Endothelial cell of umbilical vein (primary cell): Measurements from ENCODE around the gene GADL1. TPM values are rescaled to one million over a fixed set of nuclear protein-coding genes. Genes with fewer than 3 reads are reported as not detected.
A peak's percentile ranks its signal among the peaks of the same experiment; 100 is the strongest.

Source experiments
- BruUV-seq: library from RNA; stranded (reverse); fragments of 400-500 nt; replicated peaks from 2 replicates; lab custom pipeline; 2021; lab: Mats Ljungman, UMichigan
- CTCF ChIA-PET: fragments of 300-600, 350-600 bp; sonication (Branson Sonifier 250); formaldehyde crosslinking; loops from one replicate; lab custom pipeline; 2021; ENCODE audit warnings: antibody characterized with exemption, inconsistent platforms; lab: Charles Lee
- POLR2A ChIA-PET: fragments of 300-600, 350-600 bp; sonication (Branson Sonifier 250); formaldehyde crosslinking; loops from one replicate; lab custom pipeline; 2021; ENCODE audit warnings: antibody characterized with exemption, inconsistent platforms; lab: Charles Lee
- DNase-seq: peaks from one replicate; pipeline ENCODE4 v3.0.0-alpha.2; 2011; ENCODE audit warnings: low read depth, low spot score
- FAIRE-seq: peaks from 2 replicates; lab custom pipeline; 2011; peaks lifted over from hg19 to GRCh38; lab: Jason Lieb, UNC
- H2AFZ ChIP-seq: 2 replicates; pipeline ENCODE4 v1.6.0; 2012; ENCODE audit warnings: low read depth, low read length, control low read depth, inconsistent platforms
- H3K27ac ChIP-seq: 2 replicates; pipeline ENCODE4 v1.5.1; 2011; ENCODE audit warnings: low read depth, mild to moderate bottlenecking, control low read depth, low read length, moderate library complexity; ENCODE audit not compliant: insufficient read depth
- H3K27me3 ChIP-seq, 2 experiments: 2 replicates each; pipeline versions ENCODE4 v1.6.0 to v1.6.1; 2011; ENCODE audit warnings: low read length in 2 of 2, mixed read lengths in 1 of 2; ENCODE audit not compliant: control insufficient read depth in 2 of 2, insufficient read depth in 2 of 2
- H3K36me3 ChIP-seq, 2 experiments: 2 replicates in 1 of 2; 3 replicates in 1 of 2; pipeline ENCODE4 v1.5.1; 2011; ENCODE audit warnings: low read length in 2 of 2, mild to moderate bottlenecking in 1 of 2, moderate library complexity in 1 of 2; ENCODE audit not compliant: control insufficient read depth in 2 of 2, insufficient read depth in 2 of 2; ENCODE audit errors: extremely low read depth in 1 of 2
- H3K4me1 ChIP-seq: 3 replicates; pipeline ENCODE4 v1.5.1; 2011; ENCODE audit warnings: mild to moderate bottlenecking, low read length; ENCODE audit not compliant: control insufficient read depth, insufficient read depth; ENCODE audit errors: extremely low read depth
- H3K4me2 ChIP-seq: 2 replicates; pipeline ENCODE4 v1.6.1; 2011; ENCODE audit warnings: low read length, control low read depth, mixed read lengths; ENCODE audit not compliant: insufficient read depth
- H3K4me3 ChIP-seq, 3 experiments: fragments of 200-600 bp in 1 of 3; sonication (generic), shearing (Covaris generic) in 1 of 3; replicated peaks in 1 of 3; 2 replicates each; pipeline ENCODE4 v1.5.1; 2011 to 2016; ENCODE audit warnings: control low read depth in 3 of 3, low read length in 3 of 3, mild to moderate bottlenecking in 2 of 3, inconsistent platforms in 1 of 3, low read depth in 1 of 3, moderate library complexity in 1 of 3; ENCODE audit not compliant: insufficient read depth in 1 of 3
- H3K79me2 ChIP-seq: 2 replicates; pipeline ENCODE4 v1.6.0; 2012; ENCODE audit warnings: low read length, inconsistent platforms; ENCODE audit not compliant: control insufficient read depth, insufficient read depth
- H3K9ac ChIP-seq: replicated peaks from 2 replicates; pipeline ENCODE3; 2011; ENCODE audit warnings: low read length, control low read depth; ENCODE audit not compliant: insufficient read depth; ENCODE audit errors: extremely low read depth
- H3K9me1 ChIP-seq: replicated peaks from 3 replicates; pipeline ENCODE4 v1.6.0; 2011; ENCODE audit warnings: mild to moderate bottlenecking, low read length; ENCODE audit not compliant: control insufficient read depth, insufficient read depth; ENCODE audit errors: extremely low read depth
- H3K9me3 ChIP-seq: replicated peaks from 2 replicates; pipeline ENCODE4 v1.5.1; 2012; ENCODE audit warnings: low read length, inconsistent platforms; ENCODE audit not compliant: control insufficient read depth, insufficient read depth
- H4K20me1 ChIP-seq: replicated peaks from 2 replicates; pipeline ENCODE3; 2011; ENCODE audit warnings: mild to moderate bottlenecking, low read length; ENCODE audit not compliant: control insufficient read depth, insufficient read depth; ENCODE audit errors: extremely low read depth
- EZH2 ChIP-seq: IDR thresholded peaks from 2 replicates; pipeline ENCODE4 v1.6.1; 2012; ENCODE audit warnings: borderline replicate concordance, low read depth, mild to moderate bottlenecking, moderate library complexity, low read length, inconsistent platforms; ENCODE audit not compliant: severe bottlenecking
- FOS ChIP-seq: IDR thresholded peaks from 2 replicates; pipeline ENCODE4 v1.6.1; 2011; ENCODE audit warnings: mild to moderate bottlenecking, low read length, moderate library complexity, borderline replicate concordance; ENCODE audit not compliant: insufficient read depth
- GATA2 ChIP-seq: IDR thresholded peaks from 2 replicates; pipeline ENCODE4 v1.7.0; 2011; ENCODE audit warnings: low read depth, mild to moderate bottlenecking, moderate library complexity, mixed read lengths, low read length; ENCODE audit not compliant: insufficient read length, insufficient read depth
- MAX ChIP-seq: IDR thresholded peaks from 2 replicates; pipeline ENCODE4 v1.6.1; 2011; ENCODE audit not compliant: insufficient read depth, insufficient read length
- MYC ChIP-seq: IDR thresholded peaks from one replicate; pipeline ENCODE4 v1.6.1; 2011; ENCODE audit warnings: mild to moderate bottlenecking, low read depth, low read length
- POLR2AphosphoS5 ChIP-seq: IDR thresholded peaks from 2 replicates; pipeline ENCODE4 v1.6.1; 2012; ENCODE audit warnings: low read depth, mild to moderate bottlenecking, control low read depth, low read length, moderate library complexity; ENCODE audit not compliant: insufficient read depth
- dilution Hi-C: fragments of 300-500 bp; cut with MboI; formaldehyde crosslinking; loops from one replicate; pipeline ENCODE4 v1.15.0; 2019; ENCODE audit warnings: low sequenced_read_pairs; ENCODE audit not compliant: extremely low pct_ligation_motif_present
- intact Hi-C: fragments of 100-400 bp; cut with micrococcal nuclease; formaldehyde crosslinking; loops from one replicate; pipeline ENCODE4 v1.10.0; 2022
- polyA plus RNA-seq, 4 experiments: library from polyadenylated mRNA; depleted of rRNA in 3 of 4; stranded (reverse) in 3 of 4; unstranded in 1 of 4; fragments of >200 nt; gene quantifications; 2 replicates each; pipeline versions ENCODE4 v1.2.1 to v1.2.3, GENCODE V29; 2011 to 2012; ENCODE audit warnings: missing spikeins in 1 of 4
- total RNA-seq: library from RNA; stranded (reverse); gene quantifications from 2 replicates; pipeline ENCODE4 v1.2.3, GENCODE V29; 2021
- TF ChIP-seq, protein P1 (sequence below), 2 donors: IDR thresholded peaks; 1 replicate in 1 of 2; 2 replicates in 1 of 2; pipeline ENCODE4 v1.5.1; 2011; ENCODE audit warnings: low read length in 2 of 2, mild to moderate bottlenecking in 2 of 2, moderate library complexity in 2 of 2, control low read depth in 1 of 2, inconsistent platforms in 1 of 2, low read depth in 1 of 2; ENCODE audit not compliant: insufficient read depth in 1 of 2; ENCODE audit errors: extremely low read depth in 1 of 2

The GADL1 gene
- total and polyA plus RNA-seq, 2 donors (not counting 3 experiments of a cell fraction or from before 2014, with no cell fraction given): not detected

DNA sequence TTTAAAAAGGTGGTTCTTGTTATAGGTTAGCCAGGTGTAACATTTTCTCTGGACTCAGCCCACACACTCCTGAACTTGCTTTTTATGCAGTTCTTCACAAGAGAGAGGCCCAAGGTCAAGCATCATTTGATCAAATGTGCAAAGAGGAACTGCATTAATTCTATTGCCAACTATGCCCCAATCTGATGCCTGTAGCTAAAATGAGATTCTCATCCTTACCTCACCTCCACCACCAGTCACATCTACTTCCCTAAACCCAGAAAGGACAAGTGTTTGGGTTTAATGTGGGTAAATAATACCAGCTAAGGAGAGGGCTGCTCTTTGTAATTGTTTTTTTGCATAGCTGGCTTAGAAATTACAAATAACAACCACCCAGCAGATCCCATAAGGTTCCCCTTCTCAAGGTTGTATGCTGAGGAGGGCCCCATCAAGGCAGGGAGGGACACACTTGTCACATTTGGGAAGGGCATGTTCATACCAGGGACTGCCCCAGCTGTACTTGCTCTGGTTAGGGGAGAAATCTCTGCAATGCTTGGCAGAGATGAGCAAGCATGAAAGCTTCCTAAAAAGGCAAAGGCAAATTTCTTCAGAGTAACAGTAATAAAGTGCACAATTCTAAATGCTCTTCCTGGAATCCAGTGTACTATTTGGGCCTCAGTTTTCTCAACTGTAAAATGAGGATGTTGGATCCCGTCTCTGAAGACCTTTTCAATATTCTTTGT, 211.9 kb downstream of the GADL1 start:
- Histone ChIP-seq H3K4me2 (peak overlapping the region; percentile 56), H3K9ac (peak overlapping the region; percentile 75)
- intact Hi-C loops: loop anchor here (1.0 kb wide), 1 partner anchor 138 kb away; no protein-coding TSS in a partner anchor

More for the DNA sequence above, 211.9 kb downstream of the GADL1 start:
- no peak overlapping the region for H3K4me3 ChIP-seq
- no peak overlapping the region for H2AFZ ChIP-seq
- H3K4me1 ChIP-seq: peaks cover 94% of the 10 kb centered on the region
- POLR2A ChIA-PET: interaction anchor here (0.5 to 1.4 kb wide), 7 partner anchors 9 to 455 kb away, joined by 3 to 8 read pairs (median 4); partner anchors contain the start of gene TGFBR2
- H3K36me3 ChIP-seq: peaks cover 18 to 52% of the 10 kb centered on the region in 2 experiments
- TF ChIP-seq GATA2 (no peak), POLR2AphosphoS5 (no peak), MYC (no peak), MAX (no peak), FOS (no peak), EZH2 (no peak)
- TF ChIP-seq, protein P1, sequence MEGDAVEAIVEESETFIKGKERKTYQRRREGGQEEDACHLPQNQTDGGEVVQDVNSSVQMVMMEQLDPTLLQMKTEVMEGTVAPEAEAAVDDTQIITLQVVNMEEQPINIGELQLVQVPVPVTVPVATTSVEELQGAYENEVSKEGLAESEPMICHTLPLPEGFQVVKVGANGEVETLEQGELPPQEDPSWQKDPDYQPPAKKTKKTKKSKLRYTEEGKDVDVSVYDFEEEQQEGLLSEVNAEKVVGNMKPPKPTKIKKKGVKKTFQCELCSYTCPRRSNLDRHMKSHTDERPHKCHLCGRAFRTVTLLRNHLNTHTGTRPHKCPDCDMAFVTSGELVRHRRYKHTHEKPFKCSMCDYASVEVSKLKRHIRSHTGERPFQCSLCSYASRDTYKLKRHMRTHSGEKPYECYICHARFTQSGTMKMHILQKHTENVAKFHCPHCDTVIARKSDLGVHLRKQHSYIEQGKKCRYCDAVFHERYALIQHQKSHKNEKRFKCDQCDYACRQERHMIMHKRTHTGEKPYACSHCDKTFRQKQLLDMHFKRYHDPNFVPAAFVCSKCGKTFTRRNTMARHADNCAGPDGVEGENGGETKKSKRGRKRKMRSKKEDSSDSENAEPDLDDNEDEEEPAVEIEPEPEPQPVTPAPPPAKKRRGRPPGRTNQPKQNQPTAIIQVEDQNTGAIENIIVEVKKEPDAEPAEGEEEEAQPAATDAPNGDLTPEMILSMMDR (IDR thresholded peaks at IDR 0.05; ENCODE audit: extremely low read depth in 1 of 2, insufficient read depth in 1 of 2, low read depth in 1 of 2, low read length in 2 of 2): no peak
- no peaks in the 10 kb centered on the region for H4K20me1 ChIP-seq
- no peak for DNase-seq
- no peaks in the 10 kb centered on the region for H3K9me3 ChIP-seq
- BruUV-seq: no TSS peak
- peak overlapping the region; percentile 98 for H3K27ac ChIP-seq
- no peak for FAIRE-seq
- dilution Hi-C loops: no loop called here
- H3K79me2 ChIP-seq: peaks cover 69% of the 10 kb centered on the region
- H3K9me1 ChIP-seq: no peaks in the 10 kb centered on the region
- no peaks in the 10 kb centered on the region for H3K27me3 ChIP-seq
- CTCF ChIA-PET: interaction anchor here (0.7 to 3.8 kb wide), 19 partner anchors 9 to 640 kb away, joined by 3 to 26 read pairs (median 6); partner anchors contain the start of gene TGFBR2
